H1 (cell line): ENCODE data around the gene CALD1.

ENCODE experiments used
- CBX5 ChIP-seq: fragments of 300-800, 300-1000 bp; sonication (generic); IDR thresholded peaks from 2 replicates; pipeline ENCODE4 v1.7.1; 2016; ENCODE audit warnings: antibody characterized with exemption, low read length, low read depth
- CHD2 ChIP-seq: IDR thresholded peaks from 2 replicates; pipeline ENCODE4 v1.6.1; 2012; ENCODE audit warnings: low read length, improper control_type of control experiment
- CREB1 ChIP-seq: IDR thresholded peaks from 2 replicates; pipeline ENCODE4 v1.6.1; 2012; ENCODE audit warnings: inconsistent platforms
- EZH2 ChIP-seq: fragments of 200-600 bp; sonication (generic); IDR thresholded peaks from 2 replicates; pipeline ENCODE4 v1.7.1; 2012; ENCODE audit warnings: low read depth, mild to moderate bottlenecking, moderate library complexity, low read length, inconsistent platforms; ENCODE audit not compliant: severe bottlenecking
- JUND ChIP-seq: IDR thresholded peaks from 2 replicates; pipeline ENCODE4 v1.6.1; 2011; ENCODE audit warnings: mild to moderate bottlenecking, improper control_type of control experiment, low read length
- POLR2A ChIP-seq, 2 experiments: IDR thresholded peaks; 1 replicate in 1 of 2; 2 replicates in 1 of 2; pipeline ENCODE4 v1.6.1; 2011; ENCODE audit warnings: low read depth in 2 of 2, low read length in 2 of 2, mild to moderate bottlenecking in 2 of 2; ENCODE audit errors: control extremely low read depth in 1 of 2
- SP2 ChIP-seq: IDR thresholded peaks from 2 replicates; pipeline ENCODE4 v1.6.1; 2012; ENCODE audit warnings: mild to moderate bottlenecking, low read length, inconsistent platforms
- TEAD4 ChIP-seq: IDR thresholded peaks from 2 replicates; pipeline ENCODE4 v1.6.1; 2012; ENCODE audit warnings: low read depth, low read length, inconsistent platforms, mixed read lengths
- YY1 ChIP-seq: IDR thresholded peaks from 2 replicates; pipeline ENCODE4 v1.6.1; 2011; ENCODE audit warnings: low read depth, mild to moderate bottlenecking, low read length
- TF ChIP-seq, protein P1 (sequence below), 3 experiments: IDR thresholded peaks; 1 replicate in 2 of 3; 2 replicates in 1 of 3; pipeline versions ENCODE4 v1.5.1 to v1.6.1; 2011; ENCODE audit warnings: low read length in 3 of 3, mild to moderate bottlenecking in 3 of 3, inconsistent platforms in 2 of 3, low read depth in 1 of 3, moderate library complexity in 1 of 3; ENCODE audit not compliant: insufficient read depth in 1 of 3; ENCODE audit errors: control extremely low read depth in 1 of 3
- TF ChIP-seq, protein P2 (sequence below): IDR thresholded peaks from 2 replicates; pipeline ENCODE4 v1.6.1; 2012; ENCODE audit warnings: low read length, inconsistent platforms
- TF ChIP-seq, protein P3 (sequence below): IDR thresholded peaks from 2 replicates; pipeline ENCODE4 v1.6.1; 2012; ENCODE audit warnings: inconsistent platforms
- TF ChIP-seq, protein P4 (sequence below): IDR thresholded peaks from 2 replicates; pipeline ENCODE4 v1.6.1; 2011; ENCODE audit warnings: low read length, improper control_type of control experiment

DNA sequence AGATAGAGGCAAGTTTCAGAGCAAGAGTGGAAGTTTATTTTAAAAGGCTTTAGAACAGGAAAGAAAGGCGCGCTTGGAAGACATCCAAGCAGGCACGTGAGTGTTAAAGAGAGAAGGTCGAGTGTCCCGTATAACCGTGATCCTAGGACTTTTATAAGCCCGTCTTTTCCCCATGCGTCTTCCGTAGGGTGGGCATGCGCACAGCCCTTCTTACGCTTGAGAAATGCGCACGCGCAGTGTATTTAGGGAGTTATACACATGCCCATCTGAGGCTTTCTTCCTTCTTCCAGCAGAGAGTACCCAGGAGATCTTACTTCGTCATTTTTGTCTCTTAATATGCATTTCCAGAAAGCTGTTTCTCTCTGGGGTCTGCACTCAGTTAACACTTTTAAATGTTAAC lies 52.4 kb downstream of the CALD1 start:
- TF ChIP-seq JUND (no peak), YY1 (no peak), CHD2 (no peak), TEAD4 (no peak), POLR2A (IDR thresholded peaks at IDR 0.05; ENCODE audit: control extremely low read depth in 1 of 2, low read depth in 2 of 2, low read length in 2 of 2) (no peak), SP2 (no peak), CREB1 (no peak), CBX5 (no peak), EZH2 (no peak)
- TF ChIP-seq, protein P1, sequence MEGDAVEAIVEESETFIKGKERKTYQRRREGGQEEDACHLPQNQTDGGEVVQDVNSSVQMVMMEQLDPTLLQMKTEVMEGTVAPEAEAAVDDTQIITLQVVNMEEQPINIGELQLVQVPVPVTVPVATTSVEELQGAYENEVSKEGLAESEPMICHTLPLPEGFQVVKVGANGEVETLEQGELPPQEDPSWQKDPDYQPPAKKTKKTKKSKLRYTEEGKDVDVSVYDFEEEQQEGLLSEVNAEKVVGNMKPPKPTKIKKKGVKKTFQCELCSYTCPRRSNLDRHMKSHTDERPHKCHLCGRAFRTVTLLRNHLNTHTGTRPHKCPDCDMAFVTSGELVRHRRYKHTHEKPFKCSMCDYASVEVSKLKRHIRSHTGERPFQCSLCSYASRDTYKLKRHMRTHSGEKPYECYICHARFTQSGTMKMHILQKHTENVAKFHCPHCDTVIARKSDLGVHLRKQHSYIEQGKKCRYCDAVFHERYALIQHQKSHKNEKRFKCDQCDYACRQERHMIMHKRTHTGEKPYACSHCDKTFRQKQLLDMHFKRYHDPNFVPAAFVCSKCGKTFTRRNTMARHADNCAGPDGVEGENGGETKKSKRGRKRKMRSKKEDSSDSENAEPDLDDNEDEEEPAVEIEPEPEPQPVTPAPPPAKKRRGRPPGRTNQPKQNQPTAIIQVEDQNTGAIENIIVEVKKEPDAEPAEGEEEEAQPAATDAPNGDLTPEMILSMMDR (IDR thresholded peaks at IDR 0.05; ENCODE audit: control extremely low read depth in 1 of 3, insufficient read depth in 1 of 3, low read depth in 1 of 3, low read length in 3 of 3), result no peak
- TF ChIP-seq, protein P2, sequence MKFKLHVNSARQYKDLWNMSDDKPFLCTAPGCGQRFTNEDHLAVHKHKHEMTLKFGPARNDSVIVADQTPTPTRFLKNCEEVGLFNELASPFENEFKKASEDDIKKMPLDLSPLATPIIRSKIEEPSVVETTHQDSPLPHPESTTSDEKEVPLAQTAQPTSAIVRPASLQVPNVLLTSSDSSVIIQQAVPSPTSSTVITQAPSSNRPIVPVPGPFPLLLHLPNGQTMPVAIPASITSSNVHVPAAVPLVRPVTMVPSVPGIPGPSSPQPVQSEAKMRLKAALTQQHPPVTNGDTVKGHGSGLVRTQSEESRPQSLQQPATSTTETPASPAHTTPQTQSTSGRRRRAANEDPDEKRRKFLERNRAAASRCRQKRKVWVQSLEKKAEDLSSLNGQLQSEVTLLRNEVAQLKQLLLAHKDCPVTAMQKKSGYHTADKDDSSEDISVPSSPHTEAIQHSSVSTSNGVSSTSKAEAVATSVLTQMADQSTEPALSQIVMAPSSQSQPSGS, result no peak
- TF ChIP-seq, protein P3, sequence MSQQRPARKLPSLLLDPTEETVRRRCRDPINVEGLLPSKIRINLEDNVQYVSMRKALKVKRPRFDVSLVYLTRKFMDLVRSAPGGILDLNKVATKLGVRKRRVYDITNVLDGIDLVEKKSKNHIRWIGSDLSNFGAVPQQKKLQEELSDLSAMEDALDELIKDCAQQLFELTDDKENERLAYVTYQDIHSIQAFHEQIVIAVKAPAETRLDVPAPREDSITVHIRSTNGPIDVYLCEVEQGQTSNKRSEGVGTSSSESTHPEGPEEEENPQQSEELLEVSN, result no peak
- TF ChIP-seq, protein P4, sequence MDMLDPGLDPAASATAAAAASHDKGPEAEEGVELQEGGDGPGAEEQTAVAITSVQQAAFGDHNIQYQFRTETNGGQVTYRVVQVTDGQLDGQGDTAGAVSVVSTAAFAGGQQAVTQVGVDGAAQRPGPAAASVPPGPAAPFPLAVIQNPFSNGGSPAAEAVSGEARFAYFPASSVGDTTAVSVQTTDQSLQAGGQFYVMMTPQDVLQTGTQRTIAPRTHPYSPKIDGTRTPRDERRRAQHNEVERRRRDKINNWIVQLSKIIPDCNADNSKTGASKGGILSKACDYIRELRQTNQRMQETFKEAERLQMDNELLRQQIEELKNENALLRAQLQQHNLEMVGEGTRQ, result no peak
